Stimulated activated memory B cell treated with anti-CD40 and anti-IgM and Interleukin-4, amounts not matched to agents 10 μg/mL and 1 μg/mL and 100 μg/mL, for 72 hours (primary cell): ENCODE data around the gene CNGB1.
A peak's percentile ranks its signal among the peaks of the same experiment; 100 is the strongest.
"Not testable (repeated sequence)": the region's sequence is repeated elsewhere in the genome, so short reads cannot be mapped to it uniquely, and the experiment has no call there.

Experiments used
- ATAC-seq: fragments of 150-1000 bp; cut with Tn5 transposase; 2 replicates; pipeline ENCODE4 v1.10.0; 2021
- H3K27ac Mint-ChIP-seq: one replicate; pipeline ENCODE4 v1.8.0; 2022; ENCODE audit warnings: mild to moderate bottlenecking, mixed read lengths
- H3K27me3 Mint-ChIP-seq: one replicate; pipeline ENCODE4 v1.8.0; 2022; ENCODE audit warnings: mixed read lengths
- H3K36me3 Mint-ChIP-seq: one replicate; pipeline ENCODE4 v1.8.0; 2022; ENCODE audit warnings: mixed read lengths
- H3K4me1 Mint-ChIP-seq: one replicate; pipeline ENCODE4 v1.8.0; 2022; ENCODE audit warnings: mixed read lengths
- H3K4me3 Mint-ChIP-seq: one replicate; pipeline ENCODE4 v1.8.0; 2022; ENCODE audit warnings: mild to moderate bottlenecking, moderate library complexity, mixed read lengths
- H3K9me3 Mint-ChIP-seq: one replicate; pipeline ENCODE4 v1.8.0; 2022; ENCODE audit warnings: mixed read lengths

Gene CNGB1

DNA sequence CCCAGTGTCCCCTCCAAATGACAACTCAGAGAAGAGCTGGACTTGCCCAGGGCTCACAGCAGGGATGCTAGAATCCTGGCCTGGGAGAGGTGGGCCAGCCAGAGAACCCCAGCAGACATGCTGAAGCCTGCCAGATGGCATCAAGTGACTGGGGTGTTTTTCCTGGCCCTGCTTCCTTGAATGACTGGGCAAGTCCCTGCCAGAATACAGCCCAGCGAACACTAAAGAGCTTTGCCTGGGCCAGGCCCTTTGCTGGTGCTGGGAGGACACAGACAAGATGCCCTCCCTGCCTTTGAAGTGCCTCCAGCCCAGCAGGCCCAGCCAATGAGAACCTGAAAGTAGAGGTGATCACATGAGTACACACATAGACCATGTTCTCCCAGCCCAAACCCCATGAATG lies 18.0 kb upstream of the CNGB1 start:
- peaks cover 16% of the 10 kb centered on the region for H3K4me1 Mint-ChIP-seq
- no peaks in the 10 kb centered on the region for H3K36me3 Mint-ChIP-seq
- peaks cover 20% of the 10 kb centered on the region for H3K27me3 Mint-ChIP-seq
- no peaks in the 10 kb centered on the region for H3K9me3 Mint-ChIP-seq
- no peak overlapping the region for H3K4me3 Mint-ChIP-seq
- H3K27ac Mint-ChIP-seq: no peak overlapping the region
- ATAC-seq: no peak

DNA sequence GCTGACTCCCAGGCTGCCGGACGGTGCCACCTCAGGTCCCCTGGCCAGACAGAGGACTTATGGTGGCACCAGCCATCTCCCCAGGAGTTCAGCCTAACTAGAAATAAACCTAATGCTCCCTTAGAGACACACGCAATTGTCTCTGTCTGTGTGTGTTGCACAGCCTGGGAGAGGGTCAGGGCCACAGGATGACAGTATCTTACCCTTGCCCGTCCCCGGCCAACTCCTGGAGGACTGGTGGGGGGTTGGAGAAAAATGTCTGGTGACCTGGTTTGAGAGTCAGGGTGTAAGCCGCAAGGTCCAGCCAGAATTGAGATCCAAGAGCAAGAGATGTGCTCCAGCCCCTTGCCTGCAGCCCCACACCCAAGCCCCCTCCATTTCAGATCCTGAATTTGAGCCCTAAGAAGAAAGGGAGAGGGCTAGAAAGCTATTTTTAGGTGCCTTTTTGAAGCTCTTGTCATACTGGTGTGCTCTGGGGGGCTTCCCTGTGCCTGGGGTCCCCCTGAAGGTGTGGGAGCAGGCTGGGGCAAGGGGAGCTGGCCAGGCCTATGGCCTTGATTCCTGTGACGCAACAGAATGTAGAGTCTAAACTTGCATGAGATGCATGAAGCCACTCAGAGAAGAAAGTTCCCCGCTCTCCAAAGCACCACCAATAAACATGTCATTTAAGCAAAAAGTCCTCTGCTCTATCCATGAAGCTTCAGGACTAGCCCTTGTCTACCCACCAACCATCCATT lies 16.7 kb upstream of the CNGB1 start:
- Mint-ChIP-seq H3K4me3 (no peak overlapping the region), H3K27me3 (peaks cover 22% of the 10 kb centered on the region), H3K9me3 (no peaks in the 10 kb centered on the region), H3K4me1 (peaks cover 16% of the 10 kb centered on the region), H3K36me3 (no peaks in the 10 kb centered on the region), H3K27ac (no peak overlapping the region)
- no peak for ATAC-seq

DNA sequence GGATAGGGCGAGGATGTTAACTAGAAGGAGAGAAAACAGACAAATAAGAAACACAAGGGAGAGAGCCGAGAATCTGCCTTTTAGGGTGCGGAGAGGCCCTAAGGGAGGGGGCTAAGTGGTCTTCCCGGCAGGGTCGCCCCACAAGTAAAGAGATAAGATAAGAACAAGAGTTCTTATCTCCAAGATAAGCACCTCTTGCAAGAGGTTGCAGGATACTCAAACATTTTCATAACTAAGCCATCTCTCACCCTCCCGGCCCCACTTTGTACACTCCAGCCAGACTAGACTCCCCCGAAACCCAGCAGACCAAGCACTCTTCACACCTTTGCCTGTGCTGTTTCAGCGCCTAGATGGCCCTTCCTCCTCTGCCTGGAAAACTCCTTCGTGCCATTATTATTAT lies 15.3 kb upstream of the CNGB1 start:
- peaks cover 36% of the 10 kb centered on the region for H3K27me3 Mint-ChIP-seq
- H3K27ac Mint-ChIP-seq: no peak overlapping the region
- no peak overlapping the region for H3K4me3 Mint-ChIP-seq
- no peak for ATAC-seq
- H3K36me3 Mint-ChIP-seq: no peaks in the 10 kb centered on the region
- peaks cover 23% of the 10 kb centered on the region for H3K4me1 Mint-ChIP-seq
- H3K9me3 Mint-ChIP-seq: no peaks in the 10 kb centered on the region

DNA sequence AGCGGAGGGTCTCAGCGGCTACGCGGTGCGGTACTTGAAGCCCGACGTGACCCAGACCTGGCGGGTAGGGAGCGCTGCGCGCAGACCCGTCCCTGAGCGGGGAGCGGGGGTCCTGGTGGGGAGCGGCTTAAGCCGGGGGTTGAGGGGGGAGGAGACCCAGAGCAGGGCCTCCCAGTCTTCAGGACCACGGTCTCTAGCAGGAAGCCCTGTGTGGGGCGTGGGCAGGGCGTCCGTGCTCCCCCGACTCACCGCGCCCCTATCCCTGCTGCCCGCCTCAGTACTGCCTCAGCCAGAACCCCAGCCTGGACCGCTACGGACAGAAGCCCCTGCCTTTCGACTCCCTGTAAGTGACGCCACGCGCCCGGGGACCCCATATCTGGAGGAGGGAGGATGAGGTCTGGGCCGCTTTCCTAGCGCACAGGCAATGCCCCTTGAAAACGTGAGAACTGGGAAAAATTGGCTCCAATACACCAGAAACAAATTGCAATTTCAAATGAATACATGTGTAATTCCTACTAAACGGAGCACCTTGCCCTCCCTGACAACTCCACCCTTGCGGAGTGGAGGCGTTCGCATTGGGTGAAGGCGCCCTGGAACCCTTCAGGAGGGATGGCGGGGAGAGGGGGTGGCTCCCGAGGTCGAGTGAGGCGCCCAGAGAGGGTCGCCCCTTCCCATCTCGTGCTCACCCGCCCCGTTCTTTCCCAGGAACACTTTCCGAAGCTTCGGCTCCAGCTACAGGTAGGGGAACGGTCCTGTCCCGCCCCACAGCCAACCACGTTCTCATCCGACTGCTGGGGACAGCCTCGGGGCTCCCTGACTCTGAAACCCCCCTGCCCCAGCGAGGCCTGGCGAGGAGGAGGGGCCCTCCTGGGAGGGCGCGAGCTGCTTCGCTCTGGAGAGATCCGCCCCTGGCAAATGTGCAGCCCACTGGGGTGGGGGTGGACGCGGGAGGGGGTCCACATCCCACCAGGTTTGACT lies 14.6 kb upstream of the CNGB1 start:
- peaks cover 23% of the 10 kb centered on the region for H3K4me1 Mint-ChIP-seq
- peak; percentile 52 for ATAC-seq
- peak overlapping the region; percentile 84 for H3K4me3 Mint-ChIP-seq
- H3K27ac Mint-ChIP-seq: peak overlapping the region; percentile 75
- peaks cover 38% of the 10 kb centered on the region for H3K27me3 Mint-ChIP-seq
- H3K9me3 Mint-ChIP-seq: no peaks in the 10 kb centered on the region
- H3K36me3 Mint-ChIP-seq: no peaks in the 10 kb centered on the region

DNA sequence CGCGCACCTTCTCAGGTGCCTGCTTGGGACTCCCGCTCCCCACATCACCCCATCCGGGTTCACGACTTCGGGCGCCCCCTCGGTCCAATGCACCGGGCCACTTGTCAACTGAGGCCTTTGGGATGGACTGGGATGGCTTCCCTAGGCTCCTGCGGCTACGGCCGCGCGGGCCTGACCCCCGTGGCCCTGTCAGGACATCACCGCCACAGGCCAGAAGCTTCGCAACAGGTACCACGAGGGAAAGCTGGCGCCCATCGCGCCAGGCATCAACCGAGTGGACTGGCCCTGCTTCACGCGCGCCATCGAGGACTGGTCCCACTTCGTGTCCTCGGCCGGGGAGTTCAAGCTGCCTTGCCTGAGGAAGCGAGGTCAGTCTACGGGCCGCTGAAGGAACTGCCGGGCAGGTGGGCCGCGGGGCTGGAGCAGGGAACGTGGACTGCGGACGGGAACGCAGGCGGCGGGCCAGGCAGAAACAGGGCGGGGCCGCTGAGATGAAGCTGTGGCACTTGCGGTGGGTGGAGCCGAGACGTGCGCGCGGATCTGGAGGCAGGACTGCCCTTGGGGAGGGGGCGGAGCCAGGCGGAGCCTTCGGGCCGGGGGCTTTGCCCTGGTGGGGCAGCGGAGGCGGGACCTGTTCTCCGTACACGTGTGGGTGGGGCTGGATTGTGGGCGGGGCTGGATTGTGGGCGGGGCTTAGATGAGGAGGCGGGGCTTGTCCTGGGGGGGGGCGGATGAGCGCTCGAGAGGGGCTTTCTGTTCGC lies 13.7 kb upstream of the CNGB1 start:
- H3K27me3 Mint-ChIP-seq: peaks cover 42% of the 10 kb centered on the region
- H3K4me3 Mint-ChIP-seq: peak overlapping the region; percentile 84
- peak overlapping the region; percentile 75 for H3K27ac Mint-ChIP-seq
- H3K9me3 Mint-ChIP-seq: no peaks in the 10 kb centered on the region
- no peaks in the 10 kb centered on the region for H3K36me3 Mint-ChIP-seq
- H3K4me1 Mint-ChIP-seq: peaks cover 23% of the 10 kb centered on the region
- ATAC-seq: peak; percentile 84

DNA sequence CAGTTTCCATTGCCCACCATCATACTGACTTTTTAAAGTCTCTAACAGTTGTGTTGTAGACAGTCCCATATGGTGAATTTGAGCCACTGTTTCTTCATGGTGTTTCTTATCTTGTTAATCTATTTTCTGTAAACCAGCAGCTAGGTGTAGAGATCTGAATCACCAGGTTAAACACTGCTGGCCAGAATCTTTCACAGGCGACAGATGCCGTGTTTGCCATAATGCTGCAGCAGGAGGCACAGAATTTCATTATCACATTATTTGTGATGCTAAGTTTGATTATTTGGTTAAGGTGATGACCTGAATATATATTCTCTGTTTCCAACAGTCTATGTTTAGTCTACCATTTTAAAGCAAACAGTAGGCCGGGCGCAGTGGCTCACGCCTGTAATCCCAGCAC lies 11.5 kb upstream of the CNGB1 start:
- Mint-ChIP-seq H3K4me3 (no peak overlapping the region), H3K27me3 (peaks cover 55% of the 10 kb centered on the region), H3K9me3 (no peaks in the 10 kb centered on the region), H3K36me3 (no peaks in the 10 kb centered on the region), H3K27ac (no peak overlapping the region), H3K4me1 (peaks cover 23% of the 10 kb centered on the region)
- no peak for ATAC-seq

DNA sequence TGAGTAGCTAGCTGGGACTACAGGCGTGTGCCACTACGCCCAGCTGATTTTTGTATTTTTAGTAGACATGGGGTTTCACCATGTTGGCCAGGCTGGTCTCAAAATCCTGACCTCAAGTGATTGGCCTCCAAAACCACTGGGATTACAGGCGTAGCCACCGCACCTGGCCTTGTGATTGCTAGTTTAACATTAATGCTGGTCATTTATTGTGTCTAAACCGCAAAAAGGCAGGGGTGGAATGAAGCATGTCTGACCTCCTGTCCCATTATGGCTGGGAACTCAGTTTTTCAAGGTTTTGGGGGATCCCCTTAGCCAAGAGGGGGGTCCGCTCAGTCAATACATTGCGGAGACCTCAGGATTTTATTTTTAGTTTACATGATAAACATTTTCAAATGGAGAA lies 10.7 kb upstream of the CNGB1 start:
- no peaks in the 10 kb centered on the region for H3K36me3 Mint-ChIP-seq
- peaks cover 55% of the 10 kb centered on the region for H3K27me3 Mint-ChIP-seq
- no peak overlapping the region for H3K27ac Mint-ChIP-seq
- no peak overlapping the region for H3K4me3 Mint-ChIP-seq
- H3K4me1 Mint-ChIP-seq: peaks cover 23% of the 10 kb centered on the region
- H3K9me3 Mint-ChIP-seq: no peaks in the 10 kb centered on the region
- ATAC-seq: no peak

DNA sequence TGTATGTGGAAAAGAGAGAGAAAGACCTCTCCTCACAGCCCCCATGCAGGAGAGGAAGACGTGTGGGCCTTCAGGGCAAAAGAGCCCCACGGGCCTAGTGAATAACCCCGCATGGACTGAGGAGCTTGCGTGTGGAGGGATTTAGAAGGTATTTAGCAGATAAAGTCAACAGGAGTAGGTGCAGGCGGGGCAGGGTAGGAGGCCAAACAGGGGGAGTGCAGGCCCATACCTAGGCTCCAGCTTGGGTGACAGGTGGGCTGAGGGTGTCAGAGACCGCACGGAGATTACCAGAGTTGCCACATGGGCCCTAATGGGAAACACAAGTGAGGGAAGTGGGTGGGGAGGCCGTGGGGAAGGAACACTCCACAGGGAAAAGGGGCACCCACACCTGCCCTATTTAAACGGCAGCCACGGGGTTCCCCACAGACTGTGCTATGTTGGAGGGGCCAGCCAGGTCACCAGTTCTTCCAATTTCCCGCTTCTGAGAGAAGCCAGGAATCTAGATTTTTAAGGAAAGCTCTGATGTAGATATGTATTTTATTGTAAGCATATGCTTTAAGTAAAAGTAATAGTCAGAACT lies 8.2 kb upstream of the CNGB1 start:
- Mint-ChIP-seq H3K27ac (no peak overlapping the region), H3K36me3 (no peaks in the 10 kb centered on the region), H3K27me3 (peaks cover 37% of the 10 kb centered on the region), H3K4me3 (no peak overlapping the region), H3K4me1 (peaks cover 7% of the 10 kb centered on the region), H3K9me3 (no peaks in the 10 kb centered on the region)
- no peak for ATAC-seq

DNA sequence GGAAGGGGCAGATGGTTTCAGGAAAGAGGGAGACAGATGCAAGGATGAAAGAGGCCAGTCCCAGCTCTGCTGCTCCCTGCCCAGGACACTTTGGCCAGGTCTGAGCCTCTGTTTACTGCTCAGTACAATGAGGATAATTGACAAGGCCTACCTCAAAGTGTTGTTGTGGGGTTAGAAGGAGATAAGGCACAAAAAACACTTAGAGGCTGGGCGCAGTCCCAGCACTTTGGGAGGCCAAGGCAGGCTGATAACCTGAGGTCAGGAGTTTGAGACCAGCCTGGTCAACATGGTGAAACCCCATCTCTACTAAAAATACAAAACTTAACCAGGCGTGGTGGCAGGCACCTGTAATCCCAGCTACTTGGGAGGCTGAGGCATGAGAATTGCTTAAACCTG lies 7.1 kb upstream of the CNGB1 start:
- H3K9me3 Mint-ChIP-seq, H3K4me1 Mint-ChIP-seq, H3K27ac Mint-ChIP-seq, H3K4me3 Mint-ChIP-seq, H3K36me3 Mint-ChIP-seq, ATAC-seq: not testable (repeated sequence)
- peaks cover 38% of the 10 kb centered on the region for H3K27me3 Mint-ChIP-seq

DNA sequence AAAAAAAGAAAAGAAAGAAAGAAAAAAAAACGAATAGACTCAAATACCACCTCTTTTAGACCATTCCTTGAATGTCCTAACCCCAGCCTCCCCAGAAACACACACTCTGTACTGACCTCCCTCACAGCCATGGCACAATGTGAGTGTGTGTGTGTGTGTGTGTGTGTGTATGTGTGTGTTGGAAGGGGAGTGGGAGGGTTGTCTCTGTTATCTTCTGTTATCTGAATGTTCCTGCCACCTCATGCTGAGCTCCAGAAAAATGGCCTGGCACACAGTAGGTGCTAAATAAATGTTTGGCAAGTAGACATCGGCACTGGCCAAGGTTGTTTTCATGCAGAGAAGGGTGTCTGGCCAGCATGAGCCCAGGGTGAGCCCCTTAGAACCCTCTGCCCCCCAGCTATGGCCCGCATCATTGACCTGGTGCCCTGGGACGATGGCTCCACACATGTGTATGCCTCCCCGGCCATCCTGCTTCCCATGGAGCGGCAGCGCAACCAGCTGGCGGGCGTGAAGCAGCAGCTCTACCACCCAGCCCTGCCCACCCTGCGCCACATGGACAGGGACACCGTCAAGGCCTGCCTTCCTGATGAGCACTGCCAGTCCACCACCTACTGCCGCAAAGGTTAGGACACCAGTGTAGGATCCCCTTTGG lies 6.6 kb upstream of the CNGB1 start:
- no peak overlapping the region for H3K4me3 Mint-ChIP-seq
- peaks cover 43% of the 10 kb centered on the region for H3K27me3 Mint-ChIP-seq
- H3K9me3 Mint-ChIP-seq: no peaks in the 10 kb centered on the region
- no peak for ATAC-seq
- H3K27ac Mint-ChIP-seq: no peak overlapping the region
- H3K36me3 Mint-ChIP-seq: no peaks in the 10 kb centered on the region
- peaks cover 6% of the 10 kb centered on the region for H3K4me1 Mint-ChIP-seq

DNA sequence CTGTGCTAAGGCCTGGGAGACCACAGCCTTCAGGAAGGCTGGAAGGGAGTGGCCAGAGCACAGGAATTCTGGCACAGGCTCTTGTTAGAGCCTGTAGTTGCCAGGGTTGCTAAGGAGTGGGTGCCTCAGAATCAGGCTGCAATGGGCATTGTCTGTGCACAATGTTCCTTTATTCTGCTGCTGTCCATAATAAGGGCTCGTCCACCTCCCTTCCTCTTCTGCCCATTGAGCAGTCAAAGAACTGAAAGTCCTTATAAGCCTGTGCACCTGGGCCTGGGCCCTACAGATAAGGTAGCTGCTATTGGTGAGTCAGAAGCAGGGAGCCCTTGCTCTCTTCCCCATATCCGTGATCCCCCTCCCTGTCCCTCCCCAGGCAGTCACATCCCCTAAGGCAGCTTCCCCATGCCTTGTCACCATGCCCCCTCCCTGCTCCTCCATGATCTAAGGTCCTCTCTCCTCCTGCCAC lies 5.4 kb upstream of the CNGB1 start:
- Mint-ChIP-seq H3K9me3 (no peaks in the 10 kb centered on the region), H3K27me3 (peaks cover 43% of the 10 kb centered on the region), H3K4me1 (no peaks in the 10 kb centered on the region), H3K4me3 (no peak overlapping the region), H3K27ac (no peak overlapping the region), H3K36me3 (no peaks in the 10 kb centered on the region)
- no peak for ATAC-seq

DNA sequence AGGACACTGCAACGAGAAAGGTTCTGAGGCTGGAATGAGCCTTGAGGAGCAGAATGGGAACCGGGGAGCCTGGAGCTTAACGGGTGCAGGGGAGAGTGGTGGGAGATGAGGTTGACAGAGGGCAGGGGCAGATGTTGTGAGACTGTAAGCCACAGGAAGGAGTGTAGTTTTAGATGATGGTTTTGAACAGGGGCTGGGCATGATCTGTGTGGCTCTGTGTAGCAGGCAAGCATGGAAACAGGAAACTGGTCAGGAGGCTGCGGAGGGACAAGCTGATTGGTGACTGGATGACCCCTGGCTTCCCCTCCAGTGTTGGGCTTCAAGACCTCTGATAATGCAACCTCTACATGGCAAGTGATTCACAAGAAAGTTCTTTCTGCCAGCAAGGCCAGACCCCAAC lies 1.4 kb upstream of the CNGB1 start:
- H3K4me1 Mint-ChIP-seq: no peaks in the 10 kb centered on the region
- no peaks in the 10 kb centered on the region for H3K9me3 Mint-ChIP-seq
- H3K4me3 Mint-ChIP-seq: no peak overlapping the region
- no peak overlapping the region for H3K27ac Mint-ChIP-seq
- H3K36me3 Mint-ChIP-seq: no peaks in the 10 kb centered on the region
- H3K27me3 Mint-ChIP-seq: peaks cover 39% of the 10 kb centered on the region
- ATAC-seq: no peak

DNA sequence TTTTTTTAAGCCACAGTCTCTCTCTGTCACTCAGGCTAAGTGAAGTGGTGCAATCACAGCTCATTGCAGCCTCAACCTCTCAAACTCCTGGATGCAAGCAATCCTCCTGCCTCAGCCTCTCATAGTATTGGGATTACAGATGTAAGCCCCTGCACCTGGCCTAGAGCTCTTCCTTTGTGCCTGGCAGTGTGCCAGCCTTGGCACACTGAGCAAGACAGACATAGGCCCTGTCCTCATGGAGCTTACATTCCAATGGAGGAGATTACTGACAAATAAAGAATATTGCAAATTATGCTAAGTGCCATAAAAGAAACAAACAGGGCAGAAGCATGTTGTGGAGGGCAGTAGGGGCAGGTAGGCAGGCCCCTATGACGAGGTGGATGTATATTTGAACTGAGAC lies 920 bp upstream of the CNGB1 start:
- Mint-ChIP-seq H3K4me1 (no peaks in the 10 kb centered on the region), H3K9me3 (no peaks in the 10 kb centered on the region), H3K36me3 (no peaks in the 10 kb centered on the region), H3K27ac (no peak overlapping the region), H3K27me3 (peaks cover 39% of the 10 kb centered on the region), H3K4me3 (no peak overlapping the region)
- no peak for ATAC-seq

DNA sequence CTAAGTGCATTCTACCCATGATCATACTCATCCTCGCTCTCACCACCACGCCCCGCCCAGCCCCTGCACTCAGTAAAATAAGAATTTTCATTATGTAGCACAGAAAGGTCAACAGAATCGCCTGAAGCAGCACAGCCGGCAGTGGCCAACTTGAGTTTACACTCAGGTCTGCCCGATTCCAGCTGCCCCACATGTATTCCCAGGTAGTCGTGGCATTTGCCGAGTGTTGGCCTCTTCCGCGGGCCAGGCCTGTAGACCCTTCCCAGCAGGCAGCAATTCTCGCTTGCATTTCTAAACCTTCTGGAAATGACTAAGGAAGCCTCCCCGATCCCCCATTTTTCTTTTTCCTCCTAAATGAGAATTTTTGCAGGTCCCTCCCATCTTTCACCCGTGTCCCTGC lies 609 bp downstream of the CNGB1 start:
- H3K4me1 Mint-ChIP-seq: no peaks in the 10 kb centered on the region
- H3K4me3 Mint-ChIP-seq: no peak overlapping the region
- no peak overlapping the region for H3K27ac Mint-ChIP-seq
- no peaks in the 10 kb centered on the region for H3K9me3 Mint-ChIP-seq
- peaks cover 39% of the 10 kb centered on the region for H3K27me3 Mint-ChIP-seq
- H3K36me3 Mint-ChIP-seq: no peaks in the 10 kb centered on the region
- no peak for ATAC-seq
